K562 (cell line): ENCODE measurements around the gene IGFBP4. TPM values are rescaled to one million over a fixed set of nuclear protein-coding genes. Genes with fewer than 3 reads are reported as not detected.

Experiments used
- ATAC-seq: fragments of 200-7000 bp; cut with Tn5 transposase; 3 replicates; pipeline ENCODE4 v1.9.1; 2020; ENCODE audit warnings: moderate library complexity
- BruUV-seq: library from RNA; stranded (reverse); fragments of 400-500 nt; replicated peaks from 2 replicates; lab custom pipeline; 2021; lab: Mats Ljungman, UMichigan
- CTCF ChIA-PET: fragments of 300-600 bp; formaldehyde crosslinking; extraction: SDS; loops from one replicate; lab custom pipeline; 2021; ENCODE audit warnings: low intra/inter-chr PET ratio; lab: Yijun Ruan, JAX
- POLR2A ChIA-PET: fragments of 300-600, 350-650 bp; sonication (Branson Sonifier 250); formaldehyde crosslinking; extraction: SDS; loops from one replicate; lab custom pipeline; 2021; ENCODE audit warnings: antibody characterized with exemption, inconsistent platforms; lab: Yijun Ruan, JAX
- DNase-seq, 4 experiments: peaks; one replicate each; pipeline versions ENCODE4 v3.0.0 to v3.0.0-alpha.2; 2011 to 2018; ENCODE audit warnings: low spot score in 3 of 4, mixed read lengths in 3 of 4; ENCODE audit errors: extremely low read depth in 1 of 4
- FAIRE-seq: peaks from 2 replicates; lab custom pipeline; 2011; peaks lifted over from hg19 to GRCh38; lab: Jason Lieb, UNC
- H2AFZ ChIP-seq: 2 replicates; pipeline ENCODE4 v1.6.0; 2011; ENCODE audit warnings: low read depth, low read length, control low read depth, inconsistent platforms
- H3K27ac ChIP-seq: fragments of 200-600 bp; 3 replicates; pipeline ENCODE4 v1.8.0; 2011; ENCODE audit warnings: low read depth, mild to moderate bottlenecking, control low read depth, inconsistent platforms, low read length, moderate library complexity, mixed read lengths; ENCODE audit errors: extremely low read depth
- H3K27me3 ChIP-seq, 2 experiments: fragments of 300-600 bp in 1 of 2; 2 replicates in 1 of 2; 3 replicates in 1 of 2; pipeline versions ENCODE4 v1.6.0 to v1.8.0; 2011; ENCODE audit warnings: inconsistent platforms in 2 of 2, low read length in 2 of 2, mild to moderate bottlenecking in 1 of 2, mixed read lengths in 1 of 2, moderate library complexity in 1 of 2; ENCODE audit not compliant: control insufficient read depth in 2 of 2, insufficient read depth in 2 of 2
- H3K36me3 ChIP-seq: fragments of 300-600 bp; 3 replicates; pipeline ENCODE4 v1.8.0; 2011; ENCODE audit warnings: mild to moderate bottlenecking, low read length, inconsistent platforms; ENCODE audit not compliant: control insufficient read depth, insufficient read depth
- H3K4me1 ChIP-seq, 2 experiments: fragments of 200-600 bp in 1 of 2; replicated peaks in 1 of 2; 2 replicates in 1 of 2; 3 replicates in 1 of 2; pipeline versions ENCODE4 v1.5.1 to v1.8.0; 2011; ENCODE audit warnings: inconsistent platforms in 2 of 2, low read length in 2 of 2, mild to moderate bottlenecking in 1 of 2, mixed read lengths in 1 of 2, moderate library complexity in 1 of 2; ENCODE audit not compliant: control insufficient read depth in 2 of 2, insufficient read depth in 2 of 2
- H3K4me2 ChIP-seq: 2 replicates; pipeline ENCODE4 v1.6.1; 2011; ENCODE audit warnings: low read length, control low read depth, inconsistent platforms, mixed read lengths; ENCODE audit not compliant: insufficient read depth
- H3K4me3 ChIP-seq: fragments of 200-600 bp; sonication (generic), shearing (Covaris generic); 2 replicates; pipeline ENCODE4 v1.5.1; 2016; ENCODE audit warnings: control low read depth, inconsistent platforms
- H3K79me2 ChIP-seq: fragments of 200-600 bp; 3 replicates; pipeline ENCODE4 v1.8.0; 2011; ENCODE audit warnings: low read length, inconsistent platforms; ENCODE audit not compliant: control insufficient read depth, insufficient read depth
- H3K9ac ChIP-seq, 2 experiments: 2 replicates each; pipeline versions ENCODE4 v1.6.0 to v1.6.1; 2011; ENCODE audit warnings: low read depth in 2 of 2, low read length in 2 of 2, control low read depth in 1 of 2, inconsistent platforms in 1 of 2, mild to moderate bottlenecking in 1 of 2, mixed read lengths in 1 of 2; ENCODE audit not compliant: insufficient read depth in 1 of 2
- H3K9me1 ChIP-seq: one replicate; pipeline ENCODE4 v1.6.0; 2011; ENCODE audit warnings: inconsistent platforms, mild to moderate bottlenecking, low read length, moderate library complexity; ENCODE audit not compliant: control insufficient read depth, insufficient read depth
- H3K9me3 ChIP-seq: replicated peaks from 2 replicates; pipeline ENCODE4 v1.5.1; 2011; ENCODE audit warnings: low read depth, low read length, inconsistent platforms; ENCODE audit not compliant: control insufficient read depth, insufficient read depth
- H4K20me1 ChIP-seq: replicated peaks from 2 replicates; pipeline ENCODE4 v1.6.1; 2011; ENCODE audit warnings: low read length, inconsistent platforms, mixed read lengths; ENCODE audit not compliant: control insufficient read depth, insufficient read depth
- CEBPB ChIP-seq: fragments of 450-650 bp; IDR thresholded peaks from 2 replicates; pipeline ENCODE4 v1.6.1; 2016; ENCODE audit warnings: missing genetic modification characterization, missing compliant biosample characterization
- E2F3 ChIP-seq: fragments of 250-450 bp; sonication (Bioruptor Pico); IDR thresholded peaks from 2 replicates; pipeline ENCODE4 v1.4.0; 2020; ENCODE audit warnings: mild to moderate bottlenecking
- ELK3 ChIP-seq: fragments of 450-650 bp; formaldehyde crosslinking; IDR thresholded peaks from 2 replicates; pipeline ENCODE4 v1.4.0; 2020; ENCODE audit warnings: mild to moderate bottlenecking
- HDAC3 ChIP-seq: fragments of 450-650 bp; IDR thresholded peaks from 2 replicates; pipeline ENCODE4 v1.6.1; 2018; ENCODE audit warnings: borderline replicate concordance, mild to moderate bottlenecking, moderate library complexity; ENCODE audit not compliant: partially characterized antibody
- HMGN3 ChIP-seq: IDR thresholded peaks from 2 replicates; pipeline ENCODE4 v1.6.1; 2011; ENCODE audit warnings: borderline replicate concordance, low read depth, mild to moderate bottlenecking, mixed read lengths, low read length; ENCODE audit not compliant: insufficient read length; ENCODE audit errors: extremely low read depth
- KDM4B ChIP-seq, 2 experiments: fragments of 450-650 bp in 1 of 2; sonication (generic) in 1 of 2; IDR thresholded peaks; 2 replicates each; pipeline ENCODE4 v1.6.1; 2016 to 2017; ENCODE audit warnings: borderline replicate concordance in 2 of 2, antibody characterized with exemption in 1 of 2, low read depth in 1 of 2, mild to moderate bottlenecking in 1 of 2
- KDM5B ChIP-seq: fragments of 200-600 bp; sonication (generic); IDR thresholded peaks from 2 replicates; pipeline ENCODE4 v1.6.1; 2012; ENCODE audit warnings: low read depth, mild to moderate bottlenecking, moderate library complexity, low read length, control low read depth, inconsistent platforms; ENCODE audit not compliant: insufficient replicate concordance
- L3MBTL2 ChIP-seq: fragments of 450-650 bp; IDR thresholded peaks from 2 replicates; pipeline ENCODE4 v1.6.1; 2016; ENCODE audit warnings: mild to moderate bottlenecking, moderate library complexity
- MYC ChIP-seq, 2 experiments: fragments of 250-450 bp in 1 of 2; sonication (Bioruptor Pico) in 1 of 2; IDR thresholded peaks; 2 replicates each; pipeline versions ENCODE4 v1.5.1 to v1.6.1; 2012 to 2021; ENCODE audit warnings: low read depth in 2 of 2, borderline replicate concordance in 1 of 2, improper control_type of control experiment in 1 of 2, low read length in 1 of 2, mild to moderate bottlenecking in 1 of 2, moderate library complexity in 1 of 2
- PHF21A ChIP-seq: fragments of 450-650 bp; IDR thresholded peaks from 2 replicates; pipeline ENCODE4 v1.6.1; 2017; ENCODE audit warnings: low read depth, borderline replicate concordance
- POLR2H ChIP-seq: IDR thresholded peaks from 2 replicates; pipeline ENCODE4 v1.6.1; 2016; ENCODE audit warnings: missing genetic modification characterization, low read depth, mild to moderate bottlenecking, control low read depth, missing compliant biosample characterization, moderate library complexity
- SMAD2 ChIP-seq: fragments of 150-350 bp; IDR thresholded peaks from 2 replicates; pipeline ENCODE4 v1.6.1; 2014; ENCODE audit warnings: low read depth, mild to moderate bottlenecking, low read length
- SPI1 ChIP-seq: IDR thresholded peaks from 2 replicates; pipeline ENCODE4 v1.6.1; 2011; ENCODE audit warnings: low read depth, low read length, control low read depth, borderline replicate concordance
- THRA ChIP-seq: fragments of 450-650 bp; IDR thresholded peaks from 2 replicates; pipeline ENCODE4 v1.6.1; 2017; ENCODE audit warnings: mild to moderate bottlenecking, moderate library complexity
- ZC3H11A ChIP-seq: IDR thresholded peaks from 2 replicates; pipeline ENCODE4 v1.6.1; 2012; ENCODE audit warnings: low read depth, low read length, improper control_type of control experiment
- ZNF184 ChIP-seq: sonication (generic); formaldehyde crosslinking; IDR thresholded peaks from 2 replicates; pipeline ENCODE4 v1.5.0; 2020; ENCODE audit warnings: missing genetic modification reagents
- WGBS: fragments of 100-300 bp; shearing (Covaris generic); methylation state at CpG from one replicate; pipeline ENCODE4 v1.1.6; 2016; ENCODE audit warnings: low coverage, mixed read lengths; ENCODE audit not compliant: insufficient coverage; ENCODE audit errors: missing lambda C conversion rate; 5-methylcytosine and 5-hydroxymethylcytosine counted together
- in situ Hi-C: fragments of 300-500 bp; cut with MboI; formaldehyde crosslinking; loops from 4 replicates; pipeline ENCODE4 v1.15.0; 2018; ENCODE audit warnings: inconsistent platforms, mixed read lengths
- intact Hi-C: fragments of 100-400 bp; cut with micrococcal nuclease; formaldehyde crosslinking; loops from 2 replicates; pipeline ENCODE4 v1.14.2; 2022
- polyA plus RNA-seq, 8 experiments: library from polyadenylated mRNA; depleted of rRNA in 4 of 8; stranded (reverse) in 5 of 8; unstranded in 3 of 8; fragments of >200 nt; fragmentation: Nextera tagmentation in 2 of 8; fragmentation: Illumina TruSeq in 1 of 8; extraction: Ambion mirVana in 2 of 8; extraction: Trizol in 1 of 8; gene quantifications; 2 replicates each; pipeline versions ENCODE4 v1.2.1 to v1.2.3, GENCODE V29; 2011 to 2014; ENCODE audit warnings: inconsistent platforms in 1 of 8, missing spikeins in 1 of 8
- total RNA-seq, 7 experiments: library from RNA; depleted of rRNA in 6 of 7; stranded (reverse); fragments of >200 nt in 6 of 7; fragmentation: Illumina TruSeq in 2 of 7; extraction: Trizol in 2 of 7; gene quantifications; 2 replicates each; pipeline versions ENCODE4 v1.2.1 to v1.2.3, GENCODE V29; 2011 to 2021; ENCODE audit warnings: low replicate concordance in 1 of 7
- TF ChIP-seq, protein P1 (sequence below): sonication (generic); formaldehyde crosslinking; IDR thresholded peaks from 2 replicates; pipeline ENCODE4 v1.8.0; 2022; ENCODE audit warnings: mild to moderate bottlenecking, missing genetic modification reagents

Gene IGFBP4
- total and polyA plus RNA-seq, 9 of the 15 experiments (the other 6 are each of a cell fraction or from before 2014, with no cell fraction given) = 8.8 to 99.8 (median 18.6) TPM

- TF ChIP-seq KDM5B = no peak
- TF ChIP-seq ZC3H11A = no peak
- TF ChIP-seq E2F3 (CRISPR knock-in tag) = no peak
- no peak for TF ChIP-seq HDAC3
These were observed 44.2 kb downstream of the IGFBP4 start (continued) for GRCh38 chr17:40487371-40488020.

- no peaks in the 10 kb centered on the region for H3K9me3 ChIP-seq
- peaks cover 24 to 27% of the 10 kb centered on the region in 2 experiments for H3K4me1 ChIP-seq
- no peak overlapping the region for H3K27ac ChIP-seq
- POLR2A ChIA-PET = interaction anchor here (1.1 kb wide), 1 partner anchor 11 kb away, joined by 3 read pairs; no protein-coding TSS in a partner anchor
- peak in 2 of 4 experiments; percentile 32 to 34 for DNase-seq
- intact Hi-C loops (no loop called here), in situ Hi-C loops (no loop called here)
- no TSS peak for BruUV-seq
- no peaks in the 10 kb centered on the region for H3K79me2 ChIP-seq
- H3K27me3 ChIP-seq = no peaks in the 10 kb centered on the region
- H3K9ac ChIP-seq = peak overlapping the region in 1 of 2 experiments; percentile 70; a peak in 2 of 4 replicates
- ATAC-seq = peak; percentile 77
- H2AFZ ChIP-seq = peak overlapping the region; percentile 5
- no peaks in the 10 kb centered on the region for H3K9me1 ChIP-seq
- no peaks in the 10 kb centered on the region for H4K20me1 ChIP-seq
- no peak overlapping the region for H3K4me2 ChIP-seq
- no peaks in the 10 kb centered on the region for H3K36me3 ChIP-seq
- peak; percentile 11 for FAIRE-seq
- WGBS = 27% methylated on average over 5 of the region's 5 CpGs
- no peak overlapping the region for H3K4me3 ChIP-seq
- CTCF ChIA-PET = no interaction called here
- TF ChIP-seq L3MBTL2 (no peak; the same call in 1 of the 2 replicates), HMGN3 (no peak), THRA (no peak), SMAD2 (no peak), PHF21A (no peak), ELK3 (CRISPR knock-in tag) (no peak), POLR2H (tag) (no peak), SPI1 (no peak), MYC (IDR thresholded peaks at IDR 0.05; ENCODE audit: low read depth, low read length) (no peak), MYC (CRISPR knock-in tag; IDR thresholded peaks at IDR 0.05; ENCODE audit: borderline replicate concordance, low read depth) (no peak), ZNF184 (CRISPR knock-in tag) (no peak), CEBPB (tag) (0 out of 2 replicates have a peak, but pooled peaks have one; percentile 27), KDM4B (IDR thresholded peaks at IDR 0.05; ENCODE audit: borderline replicate concordance in 2 of 2, low read depth in 1 of 2) (no peak)
- TF ChIP-seq, protein P1, sequence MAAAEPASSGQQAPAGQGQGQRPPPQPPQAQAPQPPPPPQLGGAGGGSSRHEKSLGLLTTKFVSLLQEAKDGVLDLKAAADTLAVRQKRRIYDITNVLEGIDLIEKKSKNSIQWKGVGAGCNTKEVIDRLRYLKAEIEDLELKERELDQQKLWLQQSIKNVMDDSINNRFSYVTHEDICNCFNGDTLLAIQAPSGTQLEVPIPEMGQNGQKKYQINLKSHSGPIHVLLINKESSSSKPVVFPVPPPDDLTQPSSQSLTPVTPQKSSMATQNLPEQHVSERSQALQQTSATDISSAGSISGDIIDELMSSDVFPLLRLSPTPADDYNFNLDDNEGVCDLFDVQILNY (CRISPR knock-in tag) = no peak
These were observed 47.1 kb downstream of the IGFBP4 start for GRCh38 chr17:40490289-40490853.
